ENCODE data around the gene GNG7. TPM values are rescaled to one million over a fixed set of nuclear protein-coding genes. Genes with fewer than 3 reads are reported as not detected.
"Not testable (repeated sequence)": the region's sequence is repeated elsewhere in the genome, so short reads cannot be mapped to it uniquely, and the experiment has no call there.

Gene GNG7
- total RNA-seq, 1 donor from 2014 or later, result 7.7 TPM

DNA sequence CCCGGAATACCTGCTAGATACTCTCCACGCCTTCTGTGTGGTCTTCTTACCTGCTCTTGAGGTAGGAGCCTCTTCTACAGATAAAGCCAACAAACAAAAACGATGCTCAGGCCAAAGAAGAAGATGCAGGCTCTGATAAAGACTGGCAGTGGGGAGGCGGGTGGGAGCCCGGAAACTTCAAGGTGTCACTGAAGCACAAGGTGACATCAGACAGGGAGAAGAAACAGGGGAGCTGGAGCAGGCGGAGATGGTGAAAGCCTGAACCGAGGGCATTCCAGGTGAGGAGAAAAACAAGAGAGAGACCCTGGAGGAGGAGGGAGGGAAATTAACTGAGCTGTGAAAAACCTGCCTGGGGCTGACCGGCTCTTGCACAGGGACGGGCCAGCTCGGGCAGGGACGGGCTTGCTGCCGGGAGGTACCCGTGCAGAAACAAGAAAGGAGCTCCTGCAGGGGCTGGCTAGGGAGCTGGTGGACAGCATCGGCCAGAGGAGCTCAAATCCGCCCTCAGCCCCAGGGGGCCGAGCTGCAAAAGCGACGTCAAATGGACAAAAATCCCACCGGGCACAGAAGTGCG lies 19.0 kb downstream of the GNG7 start:
- Mint-ChIP-seq H3K4me1 (ENCODE audit: unreplicated experiment) (no peaks in the 10 kb centered on the region), H3K27me3 (ENCODE audit: unreplicated experiment) (peaks cover 6% of the 10 kb centered on the region), H3K4me3 (ENCODE audit: unreplicated experiment) (no peak overlapping the region), H3K27ac (ENCODE audit: unreplicated experiment) (no peak overlapping the region), H3K9me3 (ENCODE audit: unreplicated experiment) (no peaks in the 10 kb centered on the region), H3K36me3 (ENCODE audit: low read depth, unreplicated experiment) (no peaks in the 10 kb centered on the region)
- DNase-seq (ENCODE audit: low spot score), result no peak
- TF ChIP-seq CTCF (IDR thresholded peaks at IDR 0.05; ENCODE audit: unreplicated experiment), result no peak

DNA sequence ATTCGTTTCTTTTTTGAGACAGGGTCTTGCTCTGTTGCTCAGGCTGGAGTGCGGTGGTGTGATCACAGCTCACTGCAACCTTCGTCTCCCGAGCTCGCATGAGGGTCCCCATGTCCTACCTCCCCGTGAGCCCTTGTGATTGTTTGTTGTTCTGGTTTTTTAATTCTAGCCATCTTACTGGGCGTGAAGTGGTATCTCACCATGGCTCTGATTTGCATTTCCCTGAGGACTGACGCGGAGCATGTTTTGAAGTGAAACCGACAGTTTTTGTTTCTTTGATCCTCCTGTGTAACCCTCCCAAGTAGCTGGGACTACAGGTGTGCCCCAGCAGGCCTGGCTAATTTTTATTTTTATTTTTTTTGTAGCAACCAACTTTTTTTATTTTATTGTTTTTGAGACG lies 21.7 kb downstream of the GNG7 start:
- DNase-seq (ENCODE audit: low spot score), result no peak
- H3K4me1 Mint-ChIP-seq (ENCODE audit: unreplicated experiment), result no peaks in the 10 kb centered on the region
- no peaks in the 10 kb centered on the region for H3K36me3 Mint-ChIP-seq (ENCODE audit: low read depth, unreplicated experiment)
- no peak overlapping the region for H3K27ac Mint-ChIP-seq (ENCODE audit: unreplicated experiment)
- H3K27me3 Mint-ChIP-seq (ENCODE audit: unreplicated experiment), result peaks cover 9% of the 10 kb centered on the region
- no peak for TF ChIP-seq CTCF (IDR thresholded peaks at IDR 0.05; ENCODE audit: unreplicated experiment)
- no peaks in the 10 kb centered on the region for H3K9me3 Mint-ChIP-seq (ENCODE audit: unreplicated experiment)
- no peak overlapping the region for H3K4me3 Mint-ChIP-seq (ENCODE audit: unreplicated experiment)

- no peak overlapping the region for H3K27ac Mint-ChIP-seq (ENCODE audit: unreplicated experiment)
- no peaks in the 10 kb centered on the region for H3K9me3 Mint-ChIP-seq (ENCODE audit: unreplicated experiment)
- peaks cover 9% of the 10 kb centered on the region for H3K27me3 Mint-ChIP-seq (ENCODE audit: unreplicated experiment)
- no peak for TF ChIP-seq CTCF (IDR thresholded peaks at IDR 0.05; ENCODE audit: unreplicated experiment)
- no peaks in the 10 kb centered on the region for H3K36me3 Mint-ChIP-seq (ENCODE audit: low read depth, unreplicated experiment)
- DNase-seq (ENCODE audit: low spot score), result no peak
- H3K4me3 Mint-ChIP-seq (ENCODE audit: unreplicated experiment), result no peak overlapping the region
- H3K4me1 Mint-ChIP-seq (ENCODE audit: unreplicated experiment), result no peaks in the 10 kb centered on the region
Observed at GRCh38 chr19:2679439-2679838, 23.1 kb downstream of the GNG7 start.

DNA sequence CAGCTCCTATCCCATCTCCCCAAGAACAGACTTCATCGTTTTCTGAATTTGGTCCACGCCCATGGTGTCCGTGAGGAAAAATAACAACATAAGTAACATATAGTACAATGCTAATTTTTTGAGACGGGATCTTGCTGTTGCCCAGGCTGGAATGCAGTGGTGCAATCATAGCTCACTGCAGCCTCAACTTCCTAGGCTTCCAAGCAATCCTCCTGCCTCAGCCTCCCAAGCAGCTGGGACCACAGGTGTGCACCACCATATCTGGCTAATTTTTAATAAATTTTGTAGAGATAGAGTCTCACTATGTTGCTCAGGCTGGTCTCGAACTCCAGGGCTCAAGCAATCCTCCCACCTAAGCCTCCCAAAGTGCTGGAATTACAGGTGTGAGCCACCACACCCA lies 23.5 kb downstream of the GNG7 start:
- not testable (repeated sequence) for H3K36me3 Mint-ChIP-seq (ENCODE audit: low read depth, unreplicated experiment); H3K9me3 Mint-ChIP-seq (ENCODE audit: unreplicated experiment); H3K27ac Mint-ChIP-seq (ENCODE audit: unreplicated experiment); DNase-seq (ENCODE audit: low spot score); H3K4me1 Mint-ChIP-seq (ENCODE audit: unreplicated experiment); H3K27me3 Mint-ChIP-seq (ENCODE audit: unreplicated experiment)
- peak overlapping the region; percentile 34 for H3K4me3 Mint-ChIP-seq (ENCODE audit: unreplicated experiment)

DNA sequence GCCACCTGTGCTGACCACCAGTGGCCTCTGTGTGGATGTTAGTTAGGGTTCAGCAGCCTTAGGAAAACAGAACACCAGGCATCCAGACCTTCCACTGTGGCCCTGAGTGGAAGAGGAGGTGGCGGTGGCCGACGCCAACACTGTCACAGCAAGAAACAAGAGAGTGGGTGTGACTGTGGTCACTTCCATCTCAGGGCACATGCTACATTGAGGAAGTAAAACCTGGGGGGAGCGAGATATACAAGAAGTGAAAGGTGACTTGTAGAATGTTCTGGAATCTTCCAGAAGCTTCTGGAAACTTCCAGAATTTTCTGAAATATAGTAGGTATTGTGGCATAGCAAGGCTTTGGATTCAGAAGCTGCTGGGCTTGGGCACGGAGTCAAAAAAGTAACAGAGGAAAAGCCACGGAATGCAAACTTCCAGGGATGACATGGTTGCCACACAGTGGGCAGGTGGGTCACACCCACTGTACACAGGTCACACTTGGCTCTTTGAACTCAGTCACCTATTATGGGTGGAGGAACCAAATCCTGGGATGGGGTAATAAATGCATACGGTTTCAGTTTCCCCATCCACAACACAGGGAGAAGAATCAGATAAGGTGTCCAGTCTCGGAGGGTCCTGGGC lies 24.3 kb downstream of the GNG7 start:
- H3K4me3 Mint-ChIP-seq (ENCODE audit: unreplicated experiment), result no peak overlapping the region
- no peak for DNase-seq (ENCODE audit: low spot score)
- peaks cover 7% of the 10 kb centered on the region for H3K27me3 Mint-ChIP-seq (ENCODE audit: unreplicated experiment)
- no peak for TF ChIP-seq CTCF (IDR thresholded peaks at IDR 0.05; ENCODE audit: unreplicated experiment)
- H3K9me3 Mint-ChIP-seq (ENCODE audit: unreplicated experiment), result no peaks in the 10 kb centered on the region
- no peaks in the 10 kb centered on the region for H3K4me1 Mint-ChIP-seq (ENCODE audit: unreplicated experiment)
- H3K36me3 Mint-ChIP-seq (ENCODE audit: low read depth, unreplicated experiment), result no peaks in the 10 kb centered on the region
- no peak overlapping the region for H3K27ac Mint-ChIP-seq (ENCODE audit: unreplicated experiment)

Data from endothelial cell (in vitro differentiated cells).